ENCODE measurements around the gene TSNAX. TPM values are rescaled to one million over a fixed set of nuclear protein-coding genes. Genes with fewer than 3 reads are reported as not detected.

TSNAX gene
- total and polyA plus RNA-seq, 9 of the 15 experiments (the other 6 are each of a cell fraction or from before 2014, with no cell fraction given): 33.8 to 102 (median 61.2) TPM

DNA sequence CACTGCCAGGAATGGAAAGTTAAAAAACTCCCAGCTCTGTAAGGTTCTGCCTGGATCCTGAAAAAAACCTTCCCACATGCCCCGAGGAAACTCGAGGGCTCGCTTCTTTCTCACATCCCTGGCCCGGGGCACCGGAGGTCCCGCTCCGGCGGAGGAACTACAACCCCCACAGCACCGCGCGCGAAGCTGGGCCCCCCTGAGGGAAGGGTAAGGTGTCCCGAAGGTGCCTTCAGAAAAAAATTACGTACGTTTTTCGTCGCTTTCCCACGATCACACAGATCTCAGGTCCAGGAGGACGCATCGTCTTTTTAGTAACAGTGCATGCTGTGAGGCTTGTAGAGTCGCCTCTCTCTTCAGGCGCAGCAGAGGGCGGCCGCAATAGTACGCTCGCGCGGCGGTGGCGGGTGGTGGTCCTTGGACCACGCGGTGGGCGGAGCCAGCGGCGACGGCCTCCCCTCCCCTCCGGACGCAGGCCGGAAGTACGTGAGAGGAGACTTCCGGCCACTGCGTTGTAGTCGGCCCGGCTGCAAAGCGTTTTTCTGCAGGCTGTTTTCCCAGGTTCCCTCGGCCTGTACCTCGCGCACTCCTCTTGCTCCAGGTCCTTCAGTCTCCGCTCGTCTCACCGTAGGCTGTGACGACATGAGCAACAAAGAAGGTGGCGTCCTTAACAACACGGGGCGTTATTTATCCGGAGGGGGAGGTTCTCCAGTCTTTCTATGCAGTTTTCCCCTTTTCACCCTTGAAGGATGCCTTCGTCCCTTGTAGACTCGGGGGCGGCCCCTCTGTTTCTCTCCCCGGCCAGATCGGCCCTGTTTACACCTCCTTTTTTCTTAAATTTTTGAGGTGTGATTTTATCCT, at the start of gene TSNAX (continued):
- TF ChIP-seq SRF (CRISPR knock-in tag; IDR thresholded peaks at IDR 0.05): peak in 1 of 2 experiments; percentile 81; a peak in 1 of 4 replicates
- peak; percentile 75 for TF ChIP-seq CCNT2 (IDR thresholded peaks at IDR 0.05; ENCODE audit: borderline replicate concordance, extremely low read depth, insufficient read length, low read depth, low read length)
- TF ChIP-seq, protein P1, sequence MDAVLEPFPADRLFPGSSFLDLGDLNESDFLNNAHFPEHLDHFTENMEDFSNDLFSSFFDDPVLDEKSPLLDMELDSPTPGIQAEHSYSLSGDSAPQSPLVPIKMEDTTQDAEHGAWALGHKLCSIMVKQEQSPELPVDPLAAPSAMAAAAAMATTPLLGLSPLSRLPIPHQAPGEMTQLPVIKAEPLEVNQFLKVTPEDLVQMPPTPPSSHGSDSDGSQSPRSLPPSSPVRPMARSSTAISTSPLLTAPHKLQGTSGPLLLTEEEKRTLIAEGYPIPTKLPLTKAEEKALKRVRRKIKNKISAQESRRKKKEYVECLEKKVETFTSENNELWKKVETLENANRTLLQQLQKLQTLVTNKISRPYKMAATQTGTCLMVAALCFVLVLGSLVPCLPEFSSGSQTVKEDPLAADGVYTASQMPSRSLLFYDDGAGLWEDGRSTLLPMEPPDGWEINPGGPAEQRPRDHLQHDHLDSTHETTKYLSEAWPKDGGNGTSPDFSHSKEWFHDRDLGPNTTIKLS (IDR thresholded peaks at IDR 0.05; ENCODE audit: borderline replicate concordance, low read depth): peak; percentile 92
- peak; percentile 90 for TF ChIP-seq POLR2B (IDR thresholded peaks at IDR 0.05; ENCODE audit: low read depth, partially characterized antibody)
- TF ChIP-seq ZNF24 (IDR thresholded peaks at IDR 0.05): no peak
- TF ChIP-seq PHF8 (IDR thresholded peaks at IDR 0.05; ENCODE audit: borderline replicate concordance, low read length): peak; percentile 98
- TF ChIP-seq NR2C2 (CRISPR knock-in tag; IDR thresholded peaks at IDR 0.05): peak; percentile 39; the same call in 1 of the 2 replicates
- TF ChIP-seq NR2C2 (tag; IDR thresholded peaks at IDR 0.05): peak; percentile 80
- TF ChIP-seq HCFC1 (IDR thresholded peaks at IDR 0.05; ENCODE audit: low read depth, low read length): peak; percentile 97
- TF ChIP-seq, protein P2, sequence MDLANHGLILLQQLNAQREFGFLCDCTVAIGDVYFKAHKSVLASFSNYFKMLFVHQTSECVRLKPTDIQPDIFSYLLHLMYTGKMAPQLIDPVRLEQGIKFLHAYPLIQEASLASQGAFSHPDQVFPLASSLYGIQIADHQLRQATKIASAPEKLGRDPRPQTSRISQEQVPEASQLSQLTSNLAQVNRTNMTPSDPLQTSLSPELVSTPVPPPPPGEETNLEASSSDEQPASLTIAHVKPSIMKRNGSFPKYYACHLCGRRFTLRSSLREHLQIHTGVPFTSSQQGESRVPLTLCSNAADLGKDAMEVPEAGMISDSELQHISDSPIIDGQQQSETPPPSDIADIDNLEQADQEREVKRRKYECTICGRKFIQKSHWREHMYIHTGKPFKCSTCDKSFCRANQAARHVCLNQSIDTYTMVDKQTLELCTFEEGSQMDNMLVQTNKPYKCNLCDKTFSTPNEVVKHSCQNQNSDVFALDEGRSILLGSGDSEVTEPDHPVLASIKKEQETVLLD (IDR thresholded peaks at IDR 0.05): peak; percentile 67; the same call in 1 of the 2 replicates
- peak; percentile 84 for TF ChIP-seq CREB1 (IDR thresholded peaks at IDR 0.05)
- peak; percentile 90 for TF ChIP-seq CREB1 (CRISPR knock-in tag; IDR thresholded peaks at IDR 0.05)
- TF ChIP-seq, protein P3, sequence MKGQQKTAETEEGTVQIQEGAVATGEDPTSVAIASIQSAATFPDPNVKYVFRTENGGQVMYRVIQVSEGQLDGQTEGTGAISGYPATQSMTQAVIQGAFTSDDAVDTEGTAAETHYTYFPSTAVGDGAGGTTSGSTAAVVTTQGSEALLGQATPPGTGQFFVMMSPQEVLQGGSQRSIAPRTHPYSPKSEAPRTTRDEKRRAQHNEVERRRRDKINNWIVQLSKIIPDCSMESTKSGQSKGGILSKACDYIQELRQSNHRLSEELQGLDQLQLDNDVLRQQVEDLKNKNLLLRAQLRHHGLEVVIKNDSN (CRISPR knock-in tag; IDR thresholded peaks at IDR 0.05): peak; percentile 72
- TF ChIP-seq HEY1 (CRISPR knock-in tag; IDR thresholded peaks at IDR 0.05; ENCODE audit: borderline replicate concordance): 0 out of 2 replicates have a peak, but pooled peaks have one; percentile 10
- TF ChIP-seq NRF1 (conservative IDR thresholded peaks at IDR 0.05 in 1 of 2, IDR thresholded peaks at IDR 0.05 in 1 of 2): peak; percentile 82 to 86
- TF ChIP-seq ZNF316 (IDR thresholded peaks at IDR 0.05): no peak
- TF ChIP-seq, protein P4, sequence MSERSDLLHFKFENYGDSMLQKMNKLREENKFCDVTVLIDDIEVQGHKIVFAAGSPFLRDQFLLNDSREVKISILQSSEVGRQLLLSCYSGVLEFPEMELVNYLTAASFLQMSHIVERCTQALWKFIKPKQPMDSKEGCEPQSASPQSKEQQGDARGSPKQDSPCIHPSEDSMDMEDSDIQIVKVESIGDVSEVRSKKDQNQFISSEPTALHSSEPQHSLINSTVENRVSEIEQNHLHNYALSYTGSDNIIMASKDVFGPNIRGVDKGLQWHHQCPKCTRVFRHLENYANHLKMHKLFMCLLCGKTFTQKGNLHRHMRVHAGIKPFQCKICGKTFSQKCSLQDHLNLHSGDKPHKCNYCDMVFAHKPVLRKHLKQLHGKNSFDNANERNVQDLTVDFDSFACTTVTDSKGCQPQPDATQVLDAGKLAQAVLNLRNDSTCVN (CRISPR knock-in tag; IDR thresholded peaks at IDR 0.05): no peak
- peak; percentile 25 for TF ChIP-seq POU5F1 (IDR thresholded peaks at IDR 0.05; ENCODE audit: borderline replicate concordance, low read depth, low read length, partially characterized antibody)
- TF ChIP-seq, protein P5, sequence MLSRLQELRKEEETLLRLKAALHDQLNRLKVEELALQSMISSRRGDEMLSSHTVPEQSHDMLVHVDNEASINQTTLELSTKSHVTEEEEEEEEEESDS (CRISPR knock-in tag; IDR thresholded peaks at IDR 0.05): no peak
- peak in 1 of 2 experiments; percentile 78; a peak in 1 of 4 replicates for TF ChIP-seq TEAD1 (CRISPR knock-in tag; IDR thresholded peaks at IDR 0.05)
- TF ChIP-seq SPI1 (IDR thresholded peaks at IDR 0.05; ENCODE audit: borderline replicate concordance, low read depth, low read length): no peak
- TF ChIP-seq RFX7 (CRISPR knock-in tag; IDR thresholded peaks at IDR 0.05): no peak
